H9 (cell line): ENCODE data around the gene DYNC1I2. TPM values are rescaled to one million over a fixed set of nuclear protein-coding genes. Genes with fewer than 3 reads are reported as not detected.

Experiments
- DNase-seq: peaks from one replicate; pipeline ENCODE4 v3.0.0-alpha.2; 2017
- H2AFZ ChIP-seq: one replicate; pipeline ENCODE4 v1.6.1; 2013; ENCODE audit warnings: mild to moderate bottlenecking, low read length, control low read depth, moderate library complexity
- H2AK5ac ChIP-seq: 2 replicates; pipeline ENCODE4 v1.6.1; 2013; ENCODE audit warnings: low read length, control low read depth, mixed read lengths; ENCODE audit not compliant: insufficient read length
- H2BK120ac ChIP-seq: one replicate; pipeline ENCODE4 v1.6.1; 2013; ENCODE audit warnings: low read depth, mild to moderate bottlenecking, low read length, control low read depth, inconsistent platforms; ENCODE audit not compliant: poor library complexity, severe bottlenecking
- H2BK12ac ChIP-seq: 2 replicates; pipeline ENCODE4 v1.6.1; 2013; ENCODE audit warnings: low read length, control low read depth, mixed read lengths, low read depth; ENCODE audit not compliant: insufficient read length
- H2BK15ac ChIP-seq: 2 replicates; pipeline ENCODE4 v1.6.1; 2013; ENCODE audit warnings: low read depth, low read length, control low read depth
- H2BK20ac ChIP-seq: one replicate; pipeline ENCODE4 v1.6.1; 2013; ENCODE audit warnings: low read depth, mild to moderate bottlenecking, low read length, control low read depth, inconsistent platforms; ENCODE audit not compliant: poor library complexity, severe bottlenecking
- H2BK5ac ChIP-seq: 2 replicates; pipeline ENCODE4 v1.6.1; 2013; ENCODE audit warnings: low read length, control low read depth, mixed read lengths; ENCODE audit not compliant: insufficient read length
- H3K14ac ChIP-seq: 2 replicates; pipeline ENCODE4 v1.6.1; 2013; ENCODE audit warnings: low read length, control low read depth; ENCODE audit not compliant: insufficient read depth
- H3K18ac ChIP-seq: 2 replicates; pipeline ENCODE4 v1.6.1; 2013; ENCODE audit warnings: low read depth, mild to moderate bottlenecking, mixed read lengths, low read length, control low read depth; ENCODE audit not compliant: insufficient read length
- H3K23ac ChIP-seq: 2 replicates; pipeline ENCODE4 v1.6.1; 2013; ENCODE audit warnings: low read length, control low read depth, mixed read lengths, low read depth; ENCODE audit not compliant: insufficient read length
- H3K23me2 ChIP-seq: 2 replicates; pipeline ENCODE4 v1.6.1; 2013; ENCODE audit warnings: low read depth, mild to moderate bottlenecking, mixed read lengths, low read length, control low read depth; ENCODE audit not compliant: insufficient read length, poor library complexity, severe bottlenecking
- H3K27ac ChIP-seq: 2 replicates; pipeline ENCODE4 v1.5.1; 2013; ENCODE audit warnings: low read length, control low read depth, mixed read lengths, low read depth; ENCODE audit not compliant: insufficient read length
- H3K27me3 ChIP-seq: 2 replicates; pipeline ENCODE4 v1.6.1; 2013; ENCODE audit warnings: low read length, control low read depth, inconsistent platforms; ENCODE audit not compliant: insufficient read depth
- H3K4ac ChIP-seq: 2 replicates; pipeline ENCODE4 v1.6.1; 2013; ENCODE audit warnings: low read depth, mild to moderate bottlenecking, control low read depth, inconsistent platforms, low read length, moderate library complexity
- H3K4me1 ChIP-seq: 2 replicates; pipeline ENCODE4 v1.6.1; 2013; ENCODE audit warnings: low read length, control low read depth, inconsistent platforms; ENCODE audit not compliant: insufficient read depth
- H3K4me2 ChIP-seq: 2 replicates; pipeline ENCODE4 v1.6.1; 2013; ENCODE audit warnings: low read length, control low read depth, mixed read lengths; ENCODE audit not compliant: insufficient read length, insufficient read depth
- H3K56ac ChIP-seq: 2 replicates; pipeline ENCODE4 v1.6.1; 2013; ENCODE audit warnings: low read depth, mild to moderate bottlenecking, mixed read lengths, low read length, control low read depth; ENCODE audit not compliant: insufficient read length
- H3K79me1 ChIP-seq: 2 replicates; pipeline ENCODE4 v1.6.1; 2013; ENCODE audit warnings: low read depth, mild to moderate bottlenecking, moderate library complexity, low read length, control low read depth, inconsistent platforms; ENCODE audit not compliant: insufficient read depth, poor library complexity, severe bottlenecking
- H3K79me2 ChIP-seq: 2 replicates; pipeline ENCODE4 v1.6.1; 2013; ENCODE audit warnings: low read length, control low read depth, inconsistent platforms; ENCODE audit not compliant: insufficient read depth
- H3K9ac ChIP-seq: 2 replicates; pipeline ENCODE4 v1.6.1; 2013; ENCODE audit warnings: low read length, control low read depth, mixed read lengths; ENCODE audit not compliant: insufficient read length; ENCODE audit errors: extremely low read depth
- H3K9me3 ChIP-seq: one replicate; pipeline ENCODE4 v1.6.1; 2013; ENCODE audit warnings: low read depth, low read length, inconsistent platforms; ENCODE audit not compliant: control insufficient read depth
- H3T11ph ChIP-seq: one replicate; pipeline ENCODE4 v1.6.1; 2013; ENCODE audit warnings: mild to moderate bottlenecking, low read length, control low read depth, inconsistent platforms
- H4K20me1 ChIP-seq: one replicate; pipeline ENCODE4 v1.6.1; 2013; ENCODE audit not compliant: control insufficient read depth, insufficient read length, insufficient read depth
- H4K5ac ChIP-seq: 2 replicates; pipeline ENCODE4 v1.6.1; 2013; ENCODE audit warnings: low read depth, mild to moderate bottlenecking, mixed read lengths, low read length, control low read depth; ENCODE audit not compliant: insufficient read length
- H4K8ac ChIP-seq: replicated peaks from 2 replicates; pipeline ENCODE4 v1.6.1; 2013; ENCODE audit warnings: low read length, control low read depth, mixed read lengths, low read depth; ENCODE audit not compliant: insufficient read length
- H4K91ac ChIP-seq: 2 replicates; pipeline ENCODE4 v1.6.1; 2013; ENCODE audit warnings: low read depth, mild to moderate bottlenecking, moderate library complexity, mixed read lengths, low read length, control low read depth; ENCODE audit not compliant: insufficient read length
- H3K27ac Mint-ChIP-seq, 3 experiments: 2 replicates in 2 of 3; 3 replicates in 1 of 3; pipeline ENCODE4 v1.8.0; 2020 to 2021; ENCODE audit warnings: mixed read lengths in 3 of 3, mild to moderate bottlenecking in 1 of 3, moderate library complexity in 1 of 3
- H3K27me3 Mint-ChIP-seq: 2 replicates; pipeline ENCODE4 v1.8.0; 2021; ENCODE audit warnings: low read depth, mild to moderate bottlenecking, moderate library complexity, mixed read lengths
- H3K36me3 Mint-ChIP-seq, 3 experiments: 2 replicates in 2 of 3; 3 replicates in 1 of 3; pipeline ENCODE4 v1.8.0; 2020 to 2021; ENCODE audit warnings: low read depth in 3 of 3, mixed read lengths in 3 of 3; ENCODE audit not compliant: insufficient read depth in 1 of 3
- H3K4me1 Mint-ChIP-seq, 2 experiments: 2 replicates each; pipeline ENCODE4 v1.8.0; 2020; ENCODE audit warnings: mixed read lengths in 2 of 2
- H3K4me3 Mint-ChIP-seq, 2 experiments: 2 replicates in 1 of 2; 3 replicates in 1 of 2; pipeline ENCODE4 v1.8.0; 2020 to 2021; ENCODE audit warnings: mild to moderate bottlenecking in 2 of 2, mixed read lengths in 2 of 2, moderate library complexity in 1 of 2
- H3K9me3 Mint-ChIP-seq, 2 experiments: 2 replicates in 1 of 2; 3 replicates in 1 of 2; pipeline ENCODE4 v1.8.0; 2020; ENCODE audit warnings: mild to moderate bottlenecking in 2 of 2, mixed read lengths in 2 of 2, moderate library complexity in 1 of 2
- WGBS: extraction: QIAGEN DNeasy Blood & Tissue Kit; methylation state at CpG from one replicate; pipeline ENCODE4 v1.1.7; 2013; ENCODE audit warnings: missing lambda C conversion rate, low lambda C conversion rate, mixed read lengths; ENCODE audit not compliant: insufficient read length; ENCODE audit errors: extremely low coverage; 5-methylcytosine and 5-hydroxymethylcytosine counted together
- total RNA-seq: library from RNA; stranded (reverse); gene quantifications from 2 replicates; pipeline ENCODE4 v1.2.1, GENCODE V29; 2021
- TF ChIP-seq, protein P1 (sequence below): fragments of 200-600 bp; sonication (generic); conservative IDR thresholded peaks from 3 replicates; pipeline ENCODE4 v1.8.0; 2021; ENCODE audit warnings: antibody characterized with exemption, mild to moderate bottlenecking

DYNC1I2 gene
- total RNA-seq, 1 experiment from 2014 or later: 73.4 TPM

- no peaks in the 10 kb centered on the region for H3K9me3 ChIP-seq
- H3K79me2 ChIP-seq: no peaks in the 10 kb centered on the region
- Mint-ChIP-seq H3K9me3 (no peaks in the 10 kb centered on the region), H3K27me3 (no peaks in the 10 kb centered on the region), H3K36me3 (peaks cover 8 to 63% (median 53%) of the 10 kb centered on the region in 3 experiments; a peak in 6 of 7 replicates), H3K27ac (no peak overlapping the region), H3K4me1 (no peaks in the 10 kb centered on the region), H3K4me3 (no peak overlapping the region)
- H3K14ac ChIP-seq: no peak overlapping the region
- H4K20me1 ChIP-seq: no peaks in the 10 kb centered on the region
- no peak overlapping the region for H2BK20ac ChIP-seq
- no peak overlapping the region for H2BK120ac ChIP-seq
- no peak overlapping the region for H2AFZ ChIP-seq
- H3K79me1 ChIP-seq: no peaks in the 10 kb centered on the region
- H3K4me2 ChIP-seq: no peak overlapping the region
- no peak overlapping the region for H3K56ac ChIP-seq
- no peak overlapping the region for H2AK5ac ChIP-seq
- H4K8ac ChIP-seq: no peak overlapping the region
- 100% methylated on average over 1 of the region's 3 CpGs for WGBS
- H3K27ac ChIP-seq: no peak overlapping the region
- no peak overlapping the region for H3K9ac ChIP-seq
- H3K23me2 ChIP-seq: no peaks in the 10 kb centered on the region
- TF ChIP-seq, protein P1, sequence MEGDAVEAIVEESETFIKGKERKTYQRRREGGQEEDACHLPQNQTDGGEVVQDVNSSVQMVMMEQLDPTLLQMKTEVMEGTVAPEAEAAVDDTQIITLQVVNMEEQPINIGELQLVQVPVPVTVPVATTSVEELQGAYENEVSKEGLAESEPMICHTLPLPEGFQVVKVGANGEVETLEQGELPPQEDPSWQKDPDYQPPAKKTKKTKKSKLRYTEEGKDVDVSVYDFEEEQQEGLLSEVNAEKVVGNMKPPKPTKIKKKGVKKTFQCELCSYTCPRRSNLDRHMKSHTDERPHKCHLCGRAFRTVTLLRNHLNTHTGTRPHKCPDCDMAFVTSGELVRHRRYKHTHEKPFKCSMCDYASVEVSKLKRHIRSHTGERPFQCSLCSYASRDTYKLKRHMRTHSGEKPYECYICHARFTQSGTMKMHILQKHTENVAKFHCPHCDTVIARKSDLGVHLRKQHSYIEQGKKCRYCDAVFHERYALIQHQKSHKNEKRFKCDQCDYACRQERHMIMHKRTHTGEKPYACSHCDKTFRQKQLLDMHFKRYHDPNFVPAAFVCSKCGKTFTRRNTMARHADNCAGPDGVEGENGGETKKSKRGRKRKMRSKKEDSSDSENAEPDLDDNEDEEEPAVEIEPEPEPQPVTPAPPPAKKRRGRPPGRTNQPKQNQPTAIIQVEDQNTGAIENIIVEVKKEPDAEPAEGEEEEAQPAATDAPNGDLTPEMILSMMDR: no peak
- no peaks in the 10 kb centered on the region for H3K4me1 ChIP-seq
- H4K91ac ChIP-seq: no peak overlapping the region
- H4K5ac ChIP-seq: no peak overlapping the region
- no peak overlapping the region for H3T11ph ChIP-seq
- no peak overlapping the region for H3K18ac ChIP-seq
- H3K4ac ChIP-seq: no peak overlapping the region
- DNase-seq: no peak
- no peak overlapping the region for H2BK5ac ChIP-seq
- no peak overlapping the region for H2BK12ac ChIP-seq
- H3K27me3 ChIP-seq: no peaks in the 10 kb centered on the region
- H2BK15ac ChIP-seq: no peak overlapping the region
- no peak overlapping the region for H3K23ac ChIP-seq
Observed at GRCh38 chr2:171728989-171729951, 42.0 kb downstream of the DYNC1I2 start.
